ENCODE results near the gene SLC39A9.

SLC39A9 gene

GRCh38 chr14:69460093-69460701 lies 61.7 kb downstream of the SLC39A9 start:
- no peak for DNase-seq (ENCODE audit: low read depth, low spot score)
- no peak overlapping the region for H3K9ac ChIP-seq (ENCODE audit: insufficient read length, low read depth)
- H3K27me3 ChIP-seq (ENCODE audit: insufficient read depth, insufficient read length) = no peaks in the 10 kb centered on the region
- peaks cover 41% of the 10 kb centered on the region for H3K36me3 ChIP-seq (ENCODE audit: insufficient read depth, insufficient read length, low read length)
- no peak overlapping the region for H3K4me3 ChIP-seq (ENCODE audit: insufficient read length, low read depth)
- H3K4me1 ChIP-seq (ENCODE audit: insufficient read depth, insufficient read length) = no peaks in the 10 kb centered on the region
- H3K9me3 ChIP-seq (ENCODE audit: insufficient read depth, low read length) = no peaks in the 10 kb centered on the region
- TF ChIP-seq SUZ12 (IDR thresholded peaks at IDR 0.05; ENCODE audit: extremely low read depth, insufficient read depth, insufficient read length) = no peak
- TF ChIP-seq ZNF274 (IDR thresholded peaks at IDR 0.05; ENCODE audit: low read depth, low read length) = no peak
- TF ChIP-seq YY1 (IDR thresholded peaks at IDR 0.05; ENCODE audit: insufficient read depth, insufficient read length) = no peak

GRCh38 chr14:69464379-69464778 lies 65.9 kb downstream of the SLC39A9 start:
- no peaks in the 10 kb centered on the region for H3K27me3 ChIP-seq (ENCODE audit: insufficient read depth, insufficient read length)
- no peak for TF ChIP-seq YY1 (IDR thresholded peaks at IDR 0.05; ENCODE audit: insufficient read depth, insufficient read length)
- TF ChIP-seq ZNF274 (IDR thresholded peaks at IDR 0.05; ENCODE audit: low read depth, low read length) = no peak
- no peak for TF ChIP-seq SUZ12 (IDR thresholded peaks at IDR 0.05; ENCODE audit: extremely low read depth, insufficient read depth, insufficient read length)

GRCh38 chr14:69464829-69465228 lies 66.3 kb downstream of the SLC39A9 start:
- DNase-seq (ENCODE audit: low read depth, low spot score) = no peak
- Histone ChIP-seq H3K4me1 (ENCODE audit: insufficient read depth, insufficient read length) (no peaks in the 10 kb centered on the region), H3K4me3 (ENCODE audit: insufficient read length, low read depth) (no peak overlapping the region), H3K9me3 (ENCODE audit: insufficient read depth, low read length) (no peaks in the 10 kb centered on the region), H3K27me3 (ENCODE audit: insufficient read depth, insufficient read length) (no peaks in the 10 kb centered on the region), H3K36me3 (ENCODE audit: insufficient read depth, insufficient read length, low read length) (peaks cover 13% of the 10 kb centered on the region), H3K9ac (ENCODE audit: insufficient read length, low read depth) (no peak overlapping the region)
- no peak for TF ChIP-seq YY1 (IDR thresholded peaks at IDR 0.05; ENCODE audit: insufficient read depth, insufficient read length)
- no peak for TF ChIP-seq ZNF274 (IDR thresholded peaks at IDR 0.05; ENCODE audit: low read depth, low read length)
- TF ChIP-seq SUZ12 (IDR thresholded peaks at IDR 0.05; ENCODE audit: extremely low read depth, insufficient read depth, insufficient read length) = no peak

More at GRCh38 chr14:69464379-69464778, 65.9 kb downstream of the SLC39A9 start:
- DNase-seq (ENCODE audit: low read depth, low spot score) = no peak
- H3K9me3 ChIP-seq (ENCODE audit: insufficient read depth, low read length) = no peaks in the 10 kb centered on the region
- no peaks in the 10 kb centered on the region for H3K4me1 ChIP-seq (ENCODE audit: insufficient read depth, insufficient read length)
- H3K9ac ChIP-seq (ENCODE audit: insufficient read length, low read depth) = no peak overlapping the region
- peaks cover 13% of the 10 kb centered on the region for H3K36me3 ChIP-seq (ENCODE audit: insufficient read depth, insufficient read length, low read length)
- no peak overlapping the region for H3K4me3 ChIP-seq (ENCODE audit: insufficient read length, low read depth)

GRCh38 chr14:69468949-69469348 lies 70.5 kb downstream of the SLC39A9 start:
- Histone ChIP-seq H3K36me3 (ENCODE audit: insufficient read depth, insufficient read length, low read length) (no peaks in the 10 kb centered on the region), H3K9me3 (ENCODE audit: insufficient read depth, low read length) (no peaks in the 10 kb centered on the region), H3K9ac (ENCODE audit: insufficient read length, low read depth) (no peak overlapping the region), H3K4me3 (ENCODE audit: insufficient read length, low read depth) (no peak overlapping the region), H3K27me3 (ENCODE audit: insufficient read depth, insufficient read length) (no peaks in the 10 kb centered on the region), H3K4me1 (ENCODE audit: insufficient read depth, insufficient read length) (no peaks in the 10 kb centered on the region)
- TF ChIP-seq SUZ12 (IDR thresholded peaks at IDR 0.05; ENCODE audit: extremely low read depth, insufficient read depth, insufficient read length) = no peak
- no peak for TF ChIP-seq YY1 (IDR thresholded peaks at IDR 0.05; ENCODE audit: insufficient read depth, insufficient read length)
- TF ChIP-seq ZNF274 (IDR thresholded peaks at IDR 0.05; ENCODE audit: low read depth, low read length) = no peak
- no peak for DNase-seq (ENCODE audit: low read depth, low spot score)

GRCh38 chr14:69471436-69471835 lies 72.9 kb downstream of the SLC39A9 start:
- Histone ChIP-seq H3K9me3 (ENCODE audit: insufficient read depth, low read length) (no peaks in the 10 kb centered on the region), H3K36me3 (ENCODE audit: insufficient read depth, insufficient read length, low read length) (no peaks in the 10 kb centered on the region), H3K4me3 (ENCODE audit: insufficient read length, low read depth) (no peak overlapping the region), H3K4me1 (ENCODE audit: insufficient read depth, insufficient read length) (no peaks in the 10 kb centered on the region), H3K27me3 (ENCODE audit: insufficient read depth, insufficient read length) (no peaks in the 10 kb centered on the region), H3K9ac (ENCODE audit: insufficient read length, low read depth) (no peak overlapping the region)
- TF ChIP-seq ZNF274 (IDR thresholded peaks at IDR 0.05; ENCODE audit: low read depth, low read length) = no peak
- TF ChIP-seq YY1 (IDR thresholded peaks at IDR 0.05; ENCODE audit: insufficient read depth, insufficient read length) = no peak
- no peak for TF ChIP-seq SUZ12 (IDR thresholded peaks at IDR 0.05; ENCODE audit: extremely low read depth, insufficient read depth, insufficient read length)
- no peak for DNase-seq (ENCODE audit: low read depth, low spot score)

GRCh38 chr14:69471916-69472315 lies 73.4 kb downstream of the SLC39A9 start:
- no peak for DNase-seq (ENCODE audit: low read depth, low spot score)
- no peaks in the 10 kb centered on the region for H3K27me3 ChIP-seq (ENCODE audit: insufficient read depth, insufficient read length)
- no peak overlapping the region for H3K4me3 ChIP-seq (ENCODE audit: insufficient read length, low read depth)
- H3K36me3 ChIP-seq (ENCODE audit: insufficient read depth, insufficient read length, low read length) = no peaks in the 10 kb centered on the region
- no peaks in the 10 kb centered on the region for H3K9me3 ChIP-seq (ENCODE audit: insufficient read depth, low read length)
- H3K9ac ChIP-seq (ENCODE audit: insufficient read length, low read depth) = no peak overlapping the region
- no peak for TF ChIP-seq ZNF274 (IDR thresholded peaks at IDR 0.05; ENCODE audit: low read depth, low read length)
- no peaks in the 10 kb centered on the region for H3K4me1 ChIP-seq (ENCODE audit: insufficient read depth, insufficient read length)

- Histone ChIP-seq H3K27me3 (ENCODE audit: insufficient read depth, insufficient read length) (no peaks in the 10 kb centered on the region), H3K9ac (ENCODE audit: insufficient read length, low read depth) (no peak overlapping the region), H3K36me3 (ENCODE audit: insufficient read depth, insufficient read length, low read length) (no peaks in the 10 kb centered on the region), H3K4me1 (ENCODE audit: insufficient read depth, insufficient read length) (no peaks in the 10 kb centered on the region), H3K4me3 (ENCODE audit: insufficient read length, low read depth) (no peak overlapping the region), H3K9me3 (ENCODE audit: insufficient read depth, low read length) (peaks cover 7% of the 10 kb centered on the region; the same call in 1 of the 2 replicates)
- DNase-seq (ENCODE audit: low read depth, low spot score) = no peak
- TF ChIP-seq ZNF274 (IDR thresholded peaks at IDR 0.05; ENCODE audit: low read depth, low read length) (no peak), YY1 (IDR thresholded peaks at IDR 0.05; ENCODE audit: insufficient read depth, insufficient read length) (no peak), SUZ12 (IDR thresholded peaks at IDR 0.05; ENCODE audit: extremely low read depth, insufficient read depth, insufficient read length) (no peak)
Measured at GRCh38 chr14:69473260-69473659, 74.8 kb downstream of the SLC39A9 start.
